HepG2 (cell line): ENCODE measurements around the gene FLAD1. TPM values are rescaled to one million over a fixed set of nuclear protein-coding genes. Genes with fewer than 3 reads are reported as not detected.

Source experiments
- FOXK2 ChIP-seq: fragments of 450-650 bp; IDR thresholded peaks from 2 replicates; pipeline ENCODE4 v1.6.1; 2016
- HNF1A ChIP-seq, 2 experiments: sonication (generic) in 1 of 2; formaldehyde crosslinking in 1 of 2; IDR thresholded peaks; 2 replicates each; pipeline versions ENCODE4 v1.4.0 to v1.6.1; 2016 to 2020; ENCODE audit warnings: borderline replicate concordance in 1 of 2, low read depth in 1 of 2, mild to moderate bottlenecking in 1 of 2, missing genetic modification reagents in 1 of 2
- KAT8 ChIP-seq: IDR thresholded peaks from 2 replicates; pipeline ENCODE4 v1.6.1; 2016; ENCODE audit warnings: missing genetic modification reagents, missing compliant biosample characterization
- MAZ ChIP-seq, 2 experiments: sonication (generic) in 1 of 2; formaldehyde crosslinking in 1 of 2; IDR thresholded peaks; 2 replicates each; pipeline versions ENCODE4 v1.5.0 to v1.6.1; 2012 to 2020; ENCODE audit warnings: low read depth in 2 of 2, mild to moderate bottlenecking in 2 of 2, borderline replicate concordance in 1 of 2, improper control_type of control experiment in 1 of 2, low read length in 1 of 2, missing genetic modification reagents in 1 of 2, moderate library complexity in 1 of 2
- MED1 ChIP-seq: sonication (generic); formaldehyde crosslinking; IDR thresholded peaks from 2 replicates; pipeline ENCODE4 v1.4.0; 2020; ENCODE audit warnings: missing genetic modification reagents
- NFE2L1 ChIP-seq: sonication (generic); formaldehyde crosslinking; IDR thresholded peaks from 2 replicates; pipeline ENCODE4 v1.4.0; 2020; ENCODE audit warnings: missing genetic modification reagents, mild to moderate bottlenecking, borderline replicate concordance
- PLRG1 ChIP-seq: fragments of 450-650 bp; conservative IDR thresholded peaks from 2 replicates; pipeline ENCODE4 v1.6.1; 2016
- RERE ChIP-seq: IDR thresholded peaks from 2 replicates; pipeline ENCODE4 v1.6.1; 2016; ENCODE audit warnings: low read depth, missing genetic modification reagents, missing compliant biosample characterization
- SMAD1 ChIP-seq: sonication (generic); formaldehyde crosslinking; IDR thresholded peaks from 2 replicates; pipeline ENCODE4 v1.4.0; 2020; ENCODE audit warnings: missing genetic modification reagents, low read depth, mild to moderate bottlenecking, borderline replicate concordance
- SMC3 ChIP-seq: IDR thresholded peaks from 2 replicates; pipeline ENCODE4 v1.6.1; 2011; ENCODE audit warnings: low read length, improper control_type of control experiment
- SOX5 ChIP-seq: IDR thresholded peaks from 2 replicates; pipeline ENCODE4 v1.6.1; 2016; ENCODE audit warnings: borderline replicate concordance
- SYNCRIP ChIP-seq: fragments of 200-400 bp; formaldehyde crosslinking; IDR thresholded peaks from 2 replicates; pipeline ENCODE4 v1.6.1; 2018; ENCODE audit warnings: mild to moderate bottlenecking, low read depth, low read length; ENCODE audit not compliant: insufficient read depth
- TOE1 ChIP-seq: sonication (generic); formaldehyde crosslinking; IDR thresholded peaks from 2 replicates; pipeline ENCODE4 v1.4.0; 2020; ENCODE audit warnings: mild to moderate bottlenecking, missing genetic modification reagents
- XBP1 ChIP-seq: sonication (generic); formaldehyde crosslinking; IDR thresholded peaks from 2 replicates; pipeline ENCODE4 v1.5.0; 2020; ENCODE audit warnings: missing genetic modification reagents
- ZNF143 ChIP-seq: sonication (generic); formaldehyde crosslinking; IDR thresholded peaks from 2 replicates; pipeline ENCODE4 v1.4.0; 2020; ENCODE audit warnings: missing genetic modification reagents
- ZNF558 ChIP-seq: sonication (generic); formaldehyde crosslinking; IDR thresholded peaks from 2 replicates; pipeline ENCODE4 v1.9.0; 2022; ENCODE audit warnings: mild to moderate bottlenecking, missing genetic modification reagents, borderline replicate concordance
- ZNF577 ChIP-seq: sonication (generic); formaldehyde crosslinking; IDR thresholded peaks from 2 replicates; pipeline ENCODE4 v1.4.0; 2020; ENCODE audit warnings: mild to moderate bottlenecking, low read depth, missing genetic modification reagents, borderline replicate concordance
- ZNF776 ChIP-seq: sonication (generic); formaldehyde crosslinking; IDR thresholded peaks from 2 replicates; pipeline ENCODE4 v1.4.0; 2020; ENCODE audit warnings: mild to moderate bottlenecking, missing genetic modification reagents
- ZNF878 ChIP-seq: sonication (generic); formaldehyde crosslinking; IDR thresholded peaks from 2 replicates; pipeline ENCODE4 v1.8.1; 2023; ENCODE audit warnings: mild to moderate bottlenecking, missing genetic modification reagents, moderate library complexity
- ZSCAN20 ChIP-seq: sonication (generic); formaldehyde crosslinking; IDR thresholded peaks from 2 replicates; pipeline ENCODE4 v1.4.0; 2020; ENCODE audit warnings: missing genetic modification reagents, mild to moderate bottlenecking, borderline replicate concordance
- polyA plus RNA-seq, 8 experiments: library from polyadenylated mRNA; depleted of rRNA in 3 of 8; stranded (reverse) in 7 of 8; unstranded in 1 of 8; fragments of >200 nt; fragmentation: Illumina TruSeq in 4 of 8; extraction: Trizol in 4 of 8; gene quantifications; 2 replicates each; pipeline versions ENCODE4 v1.2.1 to v1.2.3, GENCODE V29; 2011 to 2016; ENCODE audit warnings: low read depth in 4 of 8, missing spikeins in 1 of 8, mixed read lengths in 1 of 8; ENCODE audit not compliant: insufficient read depth in 1 of 8
- total RNA-seq, 5 experiments: library from RNA; depleted of rRNA; stranded (reverse); fragments of >200 nt; fragmentation: Illumina TruSeq; extraction: Trizol; gene quantifications; 2 replicates each; pipeline ENCODE4 v1.2.3, GENCODE V29; 2016; ENCODE audit warnings: low read depth in 1 of 5

The FLAD1 gene
- total and polyA plus RNA-seq, 2 of the 13 experiments (the other 11 are each of a cell fraction or from before 2014, with no cell fraction given) = 25.9 to 32.8 TPM

- TF ChIP-seq HNF1A (IDR thresholded peaks at IDR 0.05; ENCODE audit: low read depth) = no peak
- TF ChIP-seq HNF1A (CRISPR knock-in tag; IDR thresholded peaks at IDR 0.05; ENCODE audit: borderline replicate concordance) = no peak
- TF ChIP-seq KAT8 = peak; percentile 77
- TF ChIP-seq ZNF776 (CRISPR knock-in tag) = peak; percentile 71; the same call in 1 of the 2 replicates
- TF ChIP-seq SMAD1 (CRISPR knock-in tag) = peak; percentile 70; the same call in 1 of the 2 replicates
- no peak for TF ChIP-seq XBP1
- no peak for TF ChIP-seq SMC3
- TF ChIP-seq ZNF577 (CRISPR knock-in tag) = no peak
- peak; percentile 91 for TF ChIP-seq MAZ (IDR thresholded peaks at IDR 0.05; ENCODE audit: borderline replicate concordance, low read depth, low read length)
- TF ChIP-seq MAZ (CRISPR knock-in tag; IDR thresholded peaks at IDR 0.05; ENCODE audit: low read depth) = peak; percentile 79
- TF ChIP-seq RERE (CRISPR knock-in tag) = peak; percentile 41; the same call in 1 of the 2 replicates
- TF ChIP-seq FOXK2 = no peak
- TF ChIP-seq PLRG1 = no peak
- TF ChIP-seq ZNF143 = no peak
- TF ChIP-seq SOX5 (CRISPR knock-in tag) = peak; percentile 67; the same call in 1 of the 2 replicates
- no peak for TF ChIP-seq ZSCAN20 (CRISPR knock-in tag)
- TF ChIP-seq NFE2L1 (CRISPR knock-in tag) = peak; percentile 96
- TF ChIP-seq MED1 = peak; percentile 93
- no peak for TF ChIP-seq SYNCRIP
- TF ChIP-seq ZNF878 = no peak; the same call in 1 of the 2 replicates
- no peak for TF ChIP-seq TOE1
- TF ChIP-seq ZNF558 (CRISPR knock-in tag) = 0 out of 2 replicates have a peak, but pooled peaks have one; percentile 68
Measured at GRCh38 chr1:155000726-155001424, 17.7 kb downstream of the FLAD1 start (continued).
